OCI-LY3 (cell line): ENCODE measurements around the gene SLC49A3.

ENCODE experiments used
- H2AFZ ChIP-seq: fragments of 200-600, 300-600 bp; shearing (Covaris generic); 2 replicates; pipeline ENCODE4 v1.6.0; 2014; ENCODE audit warnings: antibody characterized with exemption, low read depth, low read length
- H3K27ac ChIP-seq: fragments of 200-600, 300-600 bp; sonication (generic); 2 replicates; pipeline ENCODE4 v1.5.1; 2014; ENCODE audit warnings: mild to moderate bottlenecking, low read length, moderate library complexity, mixed read lengths
- H3K27me3 ChIP-seq: fragments of 200-600, 300-600 bp; sonication (generic); 2 replicates; pipeline ENCODE4 v1.6.1; 2014; ENCODE audit warnings: low read depth, low read length, mixed read lengths
- H3K36me3 ChIP-seq: fragments of 200-600, 300-600 bp; sonication (generic); replicated peaks from 2 replicates; pipeline ENCODE3; 2014; ENCODE audit warnings: low read depth, low read length, mixed read lengths
- H3K4me1 ChIP-seq: fragments of 300-600, 200-600 bp; sonication (generic); 2 replicates; pipeline ENCODE4 v1.6.1; 2014; ENCODE audit warnings: low read length, mixed read lengths
- H3K4me2 ChIP-seq: fragments of 200-600, 300-600 bp; sonication (generic); 2 replicates; pipeline ENCODE4 v1.6.1; 2014; ENCODE audit warnings: low read length, mixed read lengths
- H3K4me3 ChIP-seq: fragments of 300-600, 200-600 bp; sonication (generic); 2 replicates; pipeline ENCODE4 v1.5.1; 2014; ENCODE audit warnings: antibody characterized with exemption, mild to moderate bottlenecking, low read length, moderate library complexity
- H3K79me2 ChIP-seq: fragments of 300-600, 200-600 bp; shearing (Covaris generic); 2 replicates; pipeline ENCODE4 v1.6.1; 2014; ENCODE audit warnings: mild to moderate bottlenecking, low read length, mixed read lengths
- H3K9ac ChIP-seq: fragments of 300-600, 200-600 bp; shearing (Covaris generic); 2 replicates; pipeline ENCODE4 v1.6.0; 2014; ENCODE audit warnings: mild to moderate bottlenecking, low read length, moderate library complexity
- H3K9me3 ChIP-seq: fragments of 200-600, 300-600 bp; shearing (Covaris generic); 2 replicates; pipeline ENCODE4 v1.6.1; 2014; ENCODE audit warnings: low read length, mixed read lengths; ENCODE audit not compliant: insufficient read depth
- H4K20me1 ChIP-seq: fragments of 200-600, 300-600 bp; sonication (generic); 2 replicates; pipeline ENCODE4 v1.6.1; 2016; ENCODE audit warnings: low read length, mixed read lengths; ENCODE audit not compliant: insufficient read depth
- EZH2phosphoT487 ChIP-seq: fragments of 200-600 bp; shearing (Covaris generic); IDR thresholded peaks from 2 replicates; pipeline ENCODE4 v1.6.1; 2018; ENCODE audit warnings: antibody characterized with exemption, mixed run types, low read depth
- TF ChIP-seq, protein P1 (sequence below): fragments of 200-600, 300-600 bp; sonication (generic); IDR thresholded peaks from 2 replicates; pipeline ENCODE4 v1.5.1; 2014; ENCODE audit warnings: antibody characterized with exemption, low read length, low read depth

The SLC49A3 gene

DNA sequence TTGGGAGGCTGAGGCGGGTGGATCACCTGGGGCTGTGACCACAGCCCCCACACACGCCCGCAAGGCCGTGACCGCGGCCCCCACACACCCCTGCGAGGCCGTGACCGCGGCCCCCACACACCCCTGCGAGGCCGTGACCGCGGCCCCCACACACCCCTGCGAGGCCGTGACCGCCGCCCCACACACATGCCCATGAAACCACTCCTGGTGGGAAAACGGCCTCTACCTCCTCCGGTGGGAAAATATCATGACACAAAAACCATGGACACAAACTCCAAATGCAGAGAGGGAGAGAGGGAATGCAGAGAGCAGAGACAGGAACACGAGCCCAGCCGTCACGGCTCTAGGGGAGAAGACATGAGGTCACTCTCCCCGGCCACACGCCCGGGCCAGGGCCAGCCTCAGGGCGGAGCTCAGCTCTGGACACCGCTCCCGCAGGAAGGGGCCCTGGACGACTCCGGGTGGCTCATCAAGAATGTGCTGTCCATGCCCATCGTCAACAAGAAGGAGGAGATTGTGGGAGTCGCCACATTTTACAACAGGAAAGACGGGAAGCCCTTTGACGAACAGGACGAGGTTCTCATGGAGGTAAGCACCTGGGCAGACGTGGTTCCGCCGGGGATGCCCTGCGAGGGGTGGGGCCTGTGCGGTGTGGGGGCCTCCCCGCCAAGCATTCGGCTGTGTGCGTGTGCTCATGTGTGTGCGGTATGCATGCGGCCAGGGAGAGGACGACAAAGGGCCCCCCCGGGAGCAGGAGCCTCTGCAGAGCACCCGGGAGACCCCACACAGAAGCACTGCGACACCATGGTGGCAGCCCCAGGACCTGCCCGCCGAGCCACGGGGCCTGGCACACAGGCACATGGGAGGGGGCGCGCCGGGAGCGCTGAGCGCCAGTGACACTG lies 32.3 kb downstream of the SLC49A3 start:
- TF ChIP-seq EZH2phosphoT487 = no peak
- TF ChIP-seq, protein P1, sequence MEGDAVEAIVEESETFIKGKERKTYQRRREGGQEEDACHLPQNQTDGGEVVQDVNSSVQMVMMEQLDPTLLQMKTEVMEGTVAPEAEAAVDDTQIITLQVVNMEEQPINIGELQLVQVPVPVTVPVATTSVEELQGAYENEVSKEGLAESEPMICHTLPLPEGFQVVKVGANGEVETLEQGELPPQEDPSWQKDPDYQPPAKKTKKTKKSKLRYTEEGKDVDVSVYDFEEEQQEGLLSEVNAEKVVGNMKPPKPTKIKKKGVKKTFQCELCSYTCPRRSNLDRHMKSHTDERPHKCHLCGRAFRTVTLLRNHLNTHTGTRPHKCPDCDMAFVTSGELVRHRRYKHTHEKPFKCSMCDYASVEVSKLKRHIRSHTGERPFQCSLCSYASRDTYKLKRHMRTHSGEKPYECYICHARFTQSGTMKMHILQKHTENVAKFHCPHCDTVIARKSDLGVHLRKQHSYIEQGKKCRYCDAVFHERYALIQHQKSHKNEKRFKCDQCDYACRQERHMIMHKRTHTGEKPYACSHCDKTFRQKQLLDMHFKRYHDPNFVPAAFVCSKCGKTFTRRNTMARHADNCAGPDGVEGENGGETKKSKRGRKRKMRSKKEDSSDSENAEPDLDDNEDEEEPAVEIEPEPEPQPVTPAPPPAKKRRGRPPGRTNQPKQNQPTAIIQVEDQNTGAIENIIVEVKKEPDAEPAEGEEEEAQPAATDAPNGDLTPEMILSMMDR = no peak
- Histone ChIP-seq H3K36me3 (no peaks in the 10 kb centered on the region), H3K9ac (no peak overlapping the region), H3K4me3 (no peak overlapping the region), H2AFZ (no peak overlapping the region), H4K20me1 (no peaks in the 10 kb centered on the region), H3K27ac (no peak overlapping the region), H3K4me1 (no peaks in the 10 kb centered on the region), H3K4me2 (no peak overlapping the region), H3K79me2 (no peaks in the 10 kb centered on the region), H3K27me3 (no peaks in the 10 kb centered on the region), H3K9me3 (no peaks in the 10 kb centered on the region)

DNA sequence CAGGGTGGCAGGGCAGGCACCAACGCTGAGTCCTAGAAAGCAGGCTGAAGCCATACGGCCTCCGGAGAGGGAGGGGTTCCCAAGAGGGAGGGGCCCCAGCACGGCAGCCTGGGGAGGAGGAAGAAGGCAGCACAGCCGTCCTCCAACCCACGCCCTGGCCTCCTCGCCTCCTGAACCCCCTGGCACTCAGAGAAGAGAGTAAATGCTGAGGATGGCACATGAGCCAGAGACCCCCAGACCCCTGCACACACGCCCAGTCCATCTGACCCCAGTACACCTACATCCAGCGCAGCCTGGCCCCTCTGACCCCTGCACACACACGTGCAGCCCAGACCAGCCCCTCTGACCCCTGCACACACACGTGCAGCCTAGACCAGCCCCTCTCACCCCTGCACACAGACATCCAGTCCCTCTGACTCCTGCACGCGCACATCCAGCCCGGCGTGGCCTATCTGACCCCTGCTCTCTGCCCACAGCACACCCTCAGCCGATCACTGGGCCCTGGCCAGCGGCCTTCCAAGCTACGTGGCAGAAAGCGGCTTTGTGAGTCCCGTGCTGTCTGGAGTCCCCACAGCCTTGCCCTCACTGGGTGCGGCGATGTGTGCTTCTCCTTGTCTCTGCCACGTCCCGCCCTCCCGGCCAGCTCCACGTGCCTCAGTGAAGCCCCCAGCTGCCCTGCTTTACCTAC lies 33.3 kb downstream of the SLC49A3 start:
- no peaks in the 10 kb centered on the region for H3K79me2 ChIP-seq
- H3K4me2 ChIP-seq = no peak overlapping the region
- H3K9me3 ChIP-seq = no peaks in the 10 kb centered on the region
- H3K36me3 ChIP-seq = no peaks in the 10 kb centered on the region
- no peaks in the 10 kb centered on the region for H4K20me1 ChIP-seq
- no peak overlapping the region for H3K4me3 ChIP-seq
- H3K4me1 ChIP-seq = no peaks in the 10 kb centered on the region
- H3K27me3 ChIP-seq = no peaks in the 10 kb centered on the region
- no peak overlapping the region for H3K27ac ChIP-seq
- H3K9ac ChIP-seq = no peak overlapping the region
- no peak for TF ChIP-seq EZH2phosphoT487
- TF ChIP-seq, protein P1 = no peak
- H2AFZ ChIP-seq = no peak overlapping the region

DNA sequence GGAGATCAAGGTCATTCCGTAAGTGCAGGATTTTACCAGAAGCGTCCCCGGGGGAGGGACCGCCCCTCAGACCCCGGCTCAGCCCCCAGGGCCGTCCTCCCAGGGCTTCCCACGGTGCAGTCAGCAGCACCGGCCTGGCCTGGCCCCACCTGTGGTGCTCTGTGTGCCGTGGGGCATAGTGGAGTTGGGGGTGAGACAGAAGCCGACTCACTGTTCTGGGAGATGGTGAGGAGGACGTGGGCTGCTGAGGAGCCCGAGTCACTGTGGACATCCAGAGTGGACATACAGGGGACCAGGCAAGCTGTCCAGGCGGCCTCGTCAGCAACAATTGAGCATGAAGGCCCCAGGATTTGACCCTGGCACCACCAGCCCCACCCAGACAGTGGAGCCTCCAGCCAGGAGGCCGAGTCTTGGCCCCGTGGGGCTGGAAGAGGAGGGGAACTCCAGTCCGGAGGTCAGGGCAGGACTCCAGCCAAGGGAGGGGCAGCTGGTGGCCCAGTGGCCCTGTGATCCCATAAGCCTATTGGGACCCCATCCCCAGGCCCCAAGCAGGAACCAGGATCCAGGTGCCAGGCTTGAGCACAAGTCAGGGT lies 34.0 kb downstream of the SLC49A3 start:
- Histone ChIP-seq H2AFZ (no peak overlapping the region), H3K4me2 (no peak overlapping the region), H4K20me1 (no peaks in the 10 kb centered on the region), H3K9me3 (no peaks in the 10 kb centered on the region), H3K36me3 (no peaks in the 10 kb centered on the region), H3K27me3 (no peaks in the 10 kb centered on the region), H3K4me3 (no peak overlapping the region), H3K79me2 (no peaks in the 10 kb centered on the region), H3K27ac (no peak overlapping the region), H3K4me1 (no peaks in the 10 kb centered on the region), H3K9ac (no peak overlapping the region)
- TF ChIP-seq, protein P1 = no peak
- TF ChIP-seq EZH2phosphoT487 = no peak

DNA sequence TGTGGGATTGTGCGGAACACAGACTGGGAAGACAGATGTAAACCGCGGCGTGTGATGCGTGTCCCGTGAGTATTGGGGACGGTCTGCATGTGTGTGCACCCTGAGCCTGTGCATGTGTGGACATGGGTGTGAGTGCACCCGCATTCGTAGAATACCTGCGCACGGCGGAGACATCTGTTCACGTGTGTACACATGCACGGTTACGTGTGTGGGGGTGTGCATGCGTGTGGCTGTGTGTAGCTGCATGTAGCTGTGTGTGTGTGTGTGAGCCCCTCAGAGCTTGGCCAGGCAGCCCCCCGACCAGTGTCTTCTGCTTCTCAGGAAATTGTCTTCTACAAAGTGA lies 34.5 kb downstream of the SLC49A3 start:
- no peak overlapping the region for H2AFZ ChIP-seq
- no peaks in the 10 kb centered on the region for H3K36me3 ChIP-seq
- no peak overlapping the region for H3K4me3 ChIP-seq
- H3K4me2 ChIP-seq = no peak overlapping the region
- no peak overlapping the region for H3K27ac ChIP-seq
- no peaks in the 10 kb centered on the region for H3K9me3 ChIP-seq
- no peaks in the 10 kb centered on the region for H3K27me3 ChIP-seq
- no peaks in the 10 kb centered on the region for H3K79me2 ChIP-seq
- TF ChIP-seq, protein P1 = no peak
- no peak for TF ChIP-seq EZH2phosphoT487
- H4K20me1 ChIP-seq = no peaks in the 10 kb centered on the region
- no peak overlapping the region for H3K9ac ChIP-seq
- H3K4me1 ChIP-seq = no peaks in the 10 kb centered on the region
